Stimulated activated CD8-positive, alpha-beta memory T cell treated with anti-CD3 and anti-CD28 coated beads, Interleukin-7, amount 100 ng/mL, for 1 hour (primary cell): ENCODE data around the gene HOXD12.
A peak's percentile ranks its signal among the peaks of the same experiment; 100 is the strongest.

Source experiments
- DNase-seq, 2 donors: peaks; one replicate each; pipeline ENCODE4 v3.0.0-alpha.2; 2020; ENCODE audit warnings: low read depth in 2 of 2

HOXD12 gene

DNA sequence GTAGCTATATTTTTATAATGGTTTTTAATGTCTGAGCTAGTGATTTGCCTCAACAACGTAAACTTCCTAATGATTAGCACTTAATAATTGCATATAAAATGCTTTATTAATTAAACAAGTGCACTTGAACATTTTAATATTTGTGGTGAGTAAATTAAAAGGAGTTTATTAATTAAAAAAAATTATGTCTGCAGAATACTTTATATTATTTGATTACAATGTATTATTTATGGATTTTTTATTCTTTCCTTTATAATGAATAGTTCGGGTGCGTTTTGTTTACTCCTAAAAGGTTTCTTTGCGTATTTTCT lies 32.2 kb downstream of the HOXD12 start:
- no peak for DNase-seq

DNA sequence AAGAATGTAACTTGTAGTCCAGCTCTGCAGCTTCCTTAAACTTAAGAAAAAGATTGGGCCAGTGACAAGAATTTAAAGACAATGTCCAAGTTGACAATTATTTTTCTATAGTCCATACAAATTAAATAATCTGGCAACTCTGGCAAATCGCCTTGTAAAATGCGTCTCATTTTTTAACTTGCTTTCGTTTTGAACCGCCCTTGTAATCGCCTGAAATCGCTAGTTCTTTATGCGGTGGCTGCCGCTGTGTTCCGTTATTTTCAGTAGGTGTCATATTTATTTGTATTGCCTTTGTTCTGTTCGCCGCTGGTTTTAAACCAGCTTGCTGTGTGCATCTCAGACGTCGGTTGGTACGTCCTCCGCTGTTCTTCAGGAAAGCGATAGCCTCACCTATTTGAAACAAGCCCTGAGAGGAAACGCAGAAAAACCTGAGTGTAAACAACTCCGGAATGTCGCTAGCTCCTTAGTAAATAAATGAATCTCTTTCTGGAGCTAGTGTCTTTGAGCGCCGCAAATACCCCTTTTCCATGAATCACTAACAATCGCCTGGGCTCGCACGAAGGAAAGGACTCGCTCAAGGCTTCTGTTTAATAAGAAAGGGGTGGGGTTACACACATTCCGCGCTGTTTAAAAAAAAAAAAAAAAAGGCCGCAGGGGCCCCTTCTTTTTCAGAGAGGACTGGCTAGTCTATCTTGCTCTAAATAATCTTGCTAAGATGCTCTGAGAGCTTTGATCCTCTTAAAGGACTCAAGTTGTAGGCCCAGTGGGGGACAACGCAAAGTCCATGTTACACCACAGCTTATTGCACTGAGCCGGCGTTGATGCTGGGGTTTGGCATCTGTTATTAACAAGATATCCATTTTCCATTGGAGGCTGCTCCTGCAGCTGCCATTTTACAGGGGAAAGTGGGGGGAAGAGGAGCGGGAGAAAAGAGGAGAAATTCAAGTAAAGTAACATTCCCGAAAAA lies 32.9 kb downstream of the HOXD12 start:
- DNase-seq = no peak

DNA sequence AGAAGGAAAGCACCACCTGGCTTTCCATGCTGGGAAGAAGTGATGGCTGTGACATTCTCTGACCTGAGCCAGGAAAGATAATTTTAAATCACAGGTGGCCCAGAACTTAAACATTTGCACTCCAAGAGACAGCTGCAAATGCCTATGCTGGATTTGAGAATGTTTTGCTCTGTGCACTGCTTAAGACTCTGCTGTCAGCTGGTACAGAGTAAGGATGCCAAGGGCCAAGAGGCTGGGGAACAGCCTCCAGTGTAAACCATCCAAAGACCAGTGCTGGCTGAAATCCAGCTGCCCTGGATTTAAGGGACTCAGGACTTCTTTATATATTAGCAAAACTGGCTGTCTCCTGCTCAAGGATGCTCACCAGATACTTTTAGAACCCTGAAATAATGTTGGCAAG lies 33.8 kb downstream of the HOXD12 start:
- no peak for DNase-seq

DNA sequence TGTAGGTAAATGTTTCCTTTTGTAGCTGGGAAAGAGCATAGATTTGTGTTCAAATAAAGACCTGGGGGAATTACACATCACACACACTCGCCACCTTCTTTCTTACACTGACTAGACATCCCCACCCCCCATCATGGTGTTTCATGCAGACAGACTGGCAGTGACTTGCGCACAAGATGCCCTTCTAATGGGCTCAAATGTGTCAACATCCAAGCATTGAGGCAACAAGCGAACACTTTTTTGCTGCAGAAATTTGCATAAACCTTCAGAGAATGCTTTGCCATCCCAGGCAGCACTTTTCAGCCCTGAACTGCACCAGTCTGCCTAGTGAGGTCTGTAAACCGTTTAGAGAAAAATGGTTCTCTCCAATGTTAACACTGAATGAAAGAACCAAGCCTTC lies 34.4 kb downstream of the HOXD12 start:
- DNase-seq = no peak

DNA sequence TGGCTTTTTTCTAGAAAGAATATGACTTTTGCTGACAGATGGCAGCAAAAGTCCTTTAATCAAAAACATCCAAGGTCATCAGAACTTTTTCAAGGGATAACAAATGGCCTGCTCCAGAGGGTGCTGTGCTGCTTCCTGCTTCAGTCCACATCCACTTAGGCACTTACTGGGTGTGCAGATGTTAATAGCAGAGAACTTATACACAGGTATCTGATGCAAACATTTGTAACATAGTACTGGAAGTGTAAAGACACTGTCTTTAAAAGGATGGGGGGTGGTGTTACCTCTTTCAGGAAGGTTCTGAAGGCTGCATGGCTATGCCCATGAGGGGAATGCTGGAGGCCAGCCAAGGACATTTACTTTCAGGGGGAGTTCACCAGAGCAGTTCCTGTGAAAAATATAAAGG lies 35.4 kb downstream of the HOXD12 start:
- no peak for DNase-seq

DNA sequence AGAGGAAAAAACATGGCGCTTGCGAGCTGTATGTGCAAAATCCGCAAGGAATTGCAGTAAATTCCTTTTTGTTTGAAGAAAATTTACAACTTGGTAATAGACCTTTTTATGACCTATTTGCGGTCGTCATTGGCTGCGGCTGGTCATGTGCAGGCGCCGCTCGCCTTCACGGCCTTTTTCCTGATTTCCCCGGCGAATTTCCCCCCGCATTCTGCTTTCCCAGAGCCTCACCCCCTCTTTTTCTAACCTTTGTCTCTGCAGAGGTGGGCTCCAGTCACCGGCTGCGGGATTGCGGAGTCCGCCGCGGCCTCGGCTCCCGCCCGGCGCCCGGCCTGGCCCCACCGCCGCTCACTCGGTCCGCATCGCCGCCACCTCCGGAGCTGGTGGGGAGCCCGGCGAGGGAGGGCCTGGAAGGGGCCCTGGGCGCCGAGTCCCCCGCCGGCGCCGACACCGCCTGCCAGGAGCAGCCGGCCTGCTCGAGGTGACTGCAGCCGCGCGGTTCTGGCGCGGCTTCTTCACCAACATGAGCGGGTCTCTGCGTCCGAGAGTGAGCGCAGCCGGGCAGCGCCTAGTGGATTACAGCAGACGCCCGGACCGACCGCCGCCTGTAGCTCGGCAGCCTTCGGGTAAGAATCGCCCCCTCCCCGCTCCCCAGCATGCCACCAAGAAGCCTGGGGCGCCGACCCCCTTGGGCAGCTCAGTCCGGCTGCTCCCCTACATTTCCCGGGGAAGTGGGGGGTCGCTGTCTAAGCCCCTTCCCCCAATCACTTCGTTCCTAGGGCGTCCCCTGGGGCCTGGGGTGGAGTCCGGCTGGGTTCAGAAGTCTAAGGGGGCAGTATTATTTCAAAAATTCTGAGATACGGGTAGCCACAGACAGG lies 37.0 kb downstream of the HOXD12 start:
- DNase-seq = no peak

DNA sequence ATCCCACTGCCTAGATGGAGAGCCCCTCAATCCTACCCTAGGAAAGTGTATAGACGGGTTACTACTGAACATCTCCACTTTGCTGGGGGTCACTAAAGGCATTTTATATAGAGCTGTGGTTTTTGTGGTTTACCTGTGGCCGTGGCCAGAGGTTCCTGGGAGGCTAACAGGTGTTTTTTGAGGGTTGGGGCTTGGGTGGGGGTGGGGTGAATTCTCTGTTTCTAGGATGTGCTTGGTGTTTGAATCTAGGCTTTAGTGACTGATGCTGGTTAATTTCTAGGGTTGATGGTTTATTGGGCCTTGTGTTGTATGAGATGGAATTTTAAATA lies 37.6 kb downstream of the HOXD12 start:
- DNase-seq = no peak

DNA sequence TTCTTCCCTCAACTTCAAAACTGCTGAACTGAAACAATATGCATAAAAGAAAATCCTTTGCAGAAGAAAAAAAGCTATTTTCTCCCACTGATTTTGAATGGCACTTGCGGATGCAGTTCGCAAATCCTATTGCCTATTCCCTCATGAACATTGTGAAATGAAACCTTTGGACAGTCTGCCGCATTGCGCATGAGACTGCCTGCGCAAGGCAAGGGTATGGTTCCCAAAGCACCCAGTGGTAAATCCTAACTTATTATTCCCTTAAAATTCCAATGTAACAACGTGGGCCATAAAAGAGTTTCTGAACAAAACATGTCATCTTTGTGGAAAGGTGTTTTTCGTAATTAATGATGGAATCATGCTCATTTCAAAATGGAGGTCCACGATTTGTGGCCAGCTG lies 38.3 kb downstream of the HOXD12 start:
- no peak for DNase-seq

DNA sequence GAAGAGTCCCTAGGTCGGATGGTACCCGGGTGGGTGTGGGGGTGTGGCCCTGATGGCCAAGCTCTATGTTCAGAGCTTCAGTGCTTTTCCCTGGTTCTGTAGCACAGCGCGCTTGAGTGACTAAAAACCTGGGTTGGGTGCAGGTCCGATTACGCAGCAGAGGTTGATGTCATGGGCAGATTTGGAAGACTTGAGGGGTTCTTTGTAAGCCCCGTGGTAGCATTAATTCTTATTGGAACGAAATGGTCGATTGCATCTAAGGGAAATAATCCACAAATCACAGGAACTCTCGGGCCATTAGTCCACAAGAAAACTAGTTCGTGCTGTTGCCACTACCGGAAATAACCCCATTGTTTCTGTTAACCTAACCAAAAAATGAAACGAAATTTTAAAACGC lies 38.9 kb downstream of the HOXD12 start:
- no peak for DNase-seq

DNA sequence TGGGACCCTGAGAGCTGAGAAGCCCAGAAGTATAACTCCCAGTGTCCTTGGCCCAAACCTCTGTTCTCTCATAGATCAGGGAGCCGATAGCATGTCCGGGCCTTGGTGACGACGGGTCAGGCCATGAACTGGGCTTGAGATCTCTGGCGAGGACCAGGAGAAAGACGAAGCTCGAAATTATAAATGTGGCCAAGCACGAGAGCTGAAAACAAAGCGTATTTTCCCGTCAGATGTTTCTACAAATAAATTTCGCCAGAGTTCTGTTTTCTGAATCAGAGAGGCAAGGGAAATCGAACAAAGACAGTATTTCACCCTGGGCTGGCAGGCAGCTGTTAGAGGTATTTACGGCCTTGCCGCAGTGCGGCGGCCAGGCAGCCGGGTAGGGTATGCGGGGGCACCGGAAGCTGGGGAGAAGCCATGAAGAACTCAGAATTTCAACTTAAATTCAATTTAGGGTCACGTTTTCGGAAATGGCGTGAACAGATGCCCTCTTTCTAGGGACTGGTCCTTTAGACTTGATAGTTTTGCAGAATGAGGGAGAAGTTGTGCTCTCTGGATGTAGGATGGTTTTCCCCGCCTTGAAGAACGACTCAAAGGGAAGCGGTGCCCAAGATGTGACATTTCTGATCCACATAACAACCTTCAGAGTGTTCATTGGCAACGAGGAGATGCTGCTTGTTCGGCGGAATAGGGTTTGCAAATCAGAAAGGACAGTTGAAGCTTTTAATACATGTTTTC lies 39.5 kb downstream of the HOXD12 start:
- DNase-seq = no peak

DNA sequence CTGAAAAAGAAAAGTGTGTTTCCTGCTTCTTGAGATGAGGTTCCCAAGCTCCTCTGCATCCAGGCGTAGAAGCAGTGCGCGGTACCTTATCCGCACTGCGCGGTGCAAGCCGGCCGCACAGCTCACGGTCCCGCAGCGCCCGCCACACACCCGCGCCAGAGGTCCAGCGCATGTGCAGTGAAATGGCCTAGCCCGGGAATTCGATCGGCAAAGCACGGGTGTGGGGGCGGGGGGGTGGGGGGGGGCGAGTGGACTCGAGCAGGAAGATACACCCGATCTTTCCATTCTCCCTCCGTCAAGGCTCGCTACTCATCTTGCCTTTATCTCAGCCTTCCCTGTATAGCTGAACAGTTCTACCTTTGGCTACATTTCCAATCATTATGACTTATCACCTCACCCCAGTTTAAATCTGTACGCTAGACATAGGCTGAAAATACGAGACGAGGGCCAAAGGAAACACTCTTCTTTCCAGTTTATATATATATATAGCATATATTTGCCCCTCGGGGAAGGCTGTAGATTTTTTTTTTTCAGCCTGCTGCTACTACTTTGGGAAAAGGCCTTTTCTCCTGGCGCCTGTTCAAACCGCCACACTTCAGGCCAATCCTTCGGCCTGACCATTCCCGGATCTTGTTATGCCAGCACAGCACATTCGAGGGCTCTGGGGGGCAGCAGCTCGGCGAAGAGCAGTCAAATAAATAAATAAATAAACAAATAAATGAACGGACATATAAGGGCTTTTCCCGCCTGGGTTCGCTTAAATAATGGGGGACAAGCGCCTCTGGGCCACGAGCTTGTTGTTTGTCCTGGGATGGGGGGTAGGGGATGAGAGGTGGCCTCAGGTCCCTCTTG lies 40.3 kb downstream of the HOXD12 start:
- no peak for DNase-seq

DNA sequence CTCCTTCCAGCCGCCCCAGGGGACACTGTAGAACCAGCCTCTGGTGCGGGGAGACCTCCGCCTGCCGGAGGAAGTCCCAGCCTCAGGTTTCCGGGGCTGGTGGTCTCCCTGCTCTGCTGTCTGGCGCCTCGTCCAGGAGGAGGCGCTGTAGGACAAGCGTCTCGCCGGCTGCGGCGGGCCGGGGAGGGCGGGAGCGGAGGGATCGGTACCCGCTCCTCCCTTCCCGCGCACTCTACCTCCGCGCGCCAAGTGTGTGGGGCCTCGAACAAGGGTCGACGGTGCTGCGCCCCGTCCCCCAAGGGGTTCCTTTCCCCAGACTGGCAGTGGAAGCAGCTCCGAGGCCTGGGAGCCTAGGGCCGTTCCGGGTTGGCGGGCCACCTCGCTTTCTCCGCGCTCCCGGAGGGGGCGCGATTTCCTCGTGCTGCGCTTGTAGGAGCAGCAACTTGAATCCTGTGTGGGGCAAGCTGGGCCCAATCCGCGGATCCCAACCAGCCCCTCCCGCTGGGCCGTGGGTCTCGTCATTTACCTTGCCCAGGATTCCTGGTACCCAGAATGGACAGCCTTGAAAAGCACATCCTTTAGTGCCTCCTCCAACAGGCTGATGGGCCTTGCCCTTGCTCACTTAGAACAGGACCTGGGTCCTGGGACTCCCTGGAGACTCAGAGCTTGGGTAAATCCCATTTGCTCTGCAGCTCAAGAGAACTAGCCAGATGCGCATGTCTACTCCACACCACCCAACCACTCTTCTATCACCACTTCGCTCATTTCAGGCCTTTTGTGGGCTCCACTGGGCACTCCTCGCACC lies 41.1 kb downstream of the HOXD12 start:
- peak; percentile 16 to 25 for DNase-seq

DNA sequence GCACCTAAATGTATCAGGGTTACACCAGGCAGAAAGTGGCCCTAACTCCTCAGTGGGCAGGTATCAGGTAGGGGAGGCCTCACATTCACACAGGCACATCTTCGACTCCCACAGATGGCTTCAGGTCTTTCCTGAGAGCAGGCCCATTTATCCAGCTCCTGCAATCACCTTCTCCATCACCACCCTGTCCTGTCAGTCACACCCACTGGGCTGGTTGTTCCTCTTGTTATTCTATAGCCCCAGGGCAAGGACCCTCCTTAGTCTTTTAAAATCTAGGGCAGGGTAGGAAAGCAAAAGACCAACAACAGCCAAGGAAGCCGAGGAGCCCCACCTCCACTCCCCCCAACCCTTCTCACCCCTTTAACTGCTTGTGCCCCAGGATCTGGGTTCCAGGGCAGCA lies 42.7 kb downstream of the HOXD12 start:
- no peak for DNase-seq

DNA sequence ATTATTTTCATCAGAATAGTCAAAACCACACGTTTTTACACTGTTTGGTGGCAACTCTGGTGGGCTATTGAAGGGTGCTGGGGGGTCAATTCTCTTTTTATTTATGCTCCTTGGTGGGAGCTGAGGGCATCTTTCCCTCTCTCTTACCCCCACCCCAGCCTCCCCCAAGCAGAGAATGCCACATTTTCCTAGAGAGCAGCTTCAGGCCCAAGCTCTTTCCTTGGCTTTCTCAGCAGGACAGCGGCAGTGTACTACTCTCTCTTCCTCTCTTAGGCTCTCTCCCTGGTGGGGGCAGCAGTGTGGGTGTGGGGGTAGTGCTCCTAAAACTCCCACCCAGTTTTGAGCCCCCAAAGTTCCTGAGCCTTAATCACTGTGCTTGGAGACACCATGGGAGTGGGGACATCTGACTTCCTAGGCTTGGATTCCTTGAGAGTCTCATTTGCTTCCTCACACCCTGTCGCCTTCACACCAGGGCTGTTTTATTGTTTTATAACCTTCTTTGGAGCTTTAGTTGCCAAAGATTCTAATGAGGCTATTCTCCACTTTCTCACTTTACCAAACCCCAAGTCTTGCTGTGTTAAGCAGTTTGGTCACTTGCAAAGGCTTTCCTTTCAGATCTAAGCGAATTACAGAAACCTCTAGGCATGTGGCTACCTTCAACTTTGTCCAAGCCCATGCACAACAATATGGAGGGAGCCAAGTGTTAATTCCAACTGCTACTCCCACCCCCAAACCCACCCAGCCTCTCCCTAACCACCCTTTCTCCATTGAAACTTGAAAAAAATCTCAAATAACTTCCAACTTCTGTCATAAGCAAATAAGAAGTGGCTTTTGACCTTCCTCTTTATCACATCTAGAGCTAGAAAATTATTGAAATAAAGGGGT lies 45.7 kb downstream of the HOXD12 start:
- DNase-seq = no peak

DNA sequence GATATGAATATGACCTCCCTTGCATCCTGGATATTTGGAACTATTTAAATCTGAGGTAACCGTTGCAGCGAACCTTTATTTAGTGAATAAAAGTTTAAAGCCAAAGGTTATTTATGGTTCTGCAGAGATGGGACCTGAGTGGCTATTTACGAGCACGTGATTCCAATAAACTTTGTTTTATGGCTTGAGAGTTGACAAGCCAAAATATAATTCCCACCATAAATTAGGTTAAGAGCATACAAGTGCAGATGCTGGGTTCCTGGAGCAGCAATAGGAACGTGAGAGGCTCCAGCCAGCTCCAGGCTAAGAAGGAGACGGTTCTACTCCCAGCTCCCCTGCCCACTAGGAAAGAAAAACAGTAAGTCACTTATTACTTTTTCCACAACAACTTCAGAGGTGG lies 46.5 kb downstream of the HOXD12 start:
- DNase-seq = no peak

DNA sequence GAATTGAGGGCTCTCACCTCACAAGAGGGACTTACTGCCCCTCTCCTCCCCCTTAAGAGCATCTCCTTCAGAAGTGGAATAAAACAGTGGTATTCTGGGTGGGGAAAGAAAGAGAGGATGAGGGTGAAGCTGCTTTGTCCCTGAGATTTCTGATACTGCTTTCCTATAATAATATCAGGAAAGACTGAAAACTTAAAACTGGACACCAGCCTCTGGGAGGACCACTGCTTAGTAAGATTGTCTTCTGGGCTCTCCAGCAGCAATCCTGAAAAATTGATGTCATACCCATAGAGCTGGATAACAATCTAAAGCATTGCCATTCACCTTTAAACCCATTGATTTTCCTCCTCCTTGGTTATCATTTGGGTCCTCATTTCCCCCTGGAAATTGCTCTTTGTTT lies 47.0 kb downstream of the HOXD12 start:
- no peak for DNase-seq

DNA sequence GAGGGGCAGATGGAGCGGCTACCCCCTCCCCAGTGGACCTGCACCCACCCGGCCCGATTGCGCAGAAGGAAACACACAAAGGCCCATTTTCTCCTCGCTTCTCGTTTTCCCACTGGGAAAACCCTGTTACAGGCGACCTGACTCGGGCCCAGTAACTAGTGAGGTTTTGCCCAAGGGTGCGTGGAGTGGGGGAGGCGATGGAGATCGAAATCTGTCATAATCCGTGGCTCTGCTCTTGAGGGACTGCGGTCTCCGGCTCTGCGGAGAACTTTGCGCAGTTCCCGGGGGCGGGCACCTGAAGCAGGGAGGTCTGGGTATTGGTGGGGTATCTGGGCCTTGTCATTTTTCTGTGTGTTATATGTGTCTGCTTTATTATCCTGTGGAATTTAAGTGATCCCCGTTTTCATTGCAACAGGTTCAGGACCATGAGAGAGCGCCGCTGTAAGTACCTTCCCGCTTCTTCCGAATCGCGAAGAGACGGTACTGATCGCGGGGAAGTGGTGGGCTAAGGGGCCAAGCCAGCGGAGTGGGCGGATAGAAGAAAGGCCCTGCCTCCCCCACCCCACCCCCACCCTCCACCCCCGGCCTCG lies 47.7 kb downstream of the HOXD12 start:
- no peak for DNase-seq

DNA sequence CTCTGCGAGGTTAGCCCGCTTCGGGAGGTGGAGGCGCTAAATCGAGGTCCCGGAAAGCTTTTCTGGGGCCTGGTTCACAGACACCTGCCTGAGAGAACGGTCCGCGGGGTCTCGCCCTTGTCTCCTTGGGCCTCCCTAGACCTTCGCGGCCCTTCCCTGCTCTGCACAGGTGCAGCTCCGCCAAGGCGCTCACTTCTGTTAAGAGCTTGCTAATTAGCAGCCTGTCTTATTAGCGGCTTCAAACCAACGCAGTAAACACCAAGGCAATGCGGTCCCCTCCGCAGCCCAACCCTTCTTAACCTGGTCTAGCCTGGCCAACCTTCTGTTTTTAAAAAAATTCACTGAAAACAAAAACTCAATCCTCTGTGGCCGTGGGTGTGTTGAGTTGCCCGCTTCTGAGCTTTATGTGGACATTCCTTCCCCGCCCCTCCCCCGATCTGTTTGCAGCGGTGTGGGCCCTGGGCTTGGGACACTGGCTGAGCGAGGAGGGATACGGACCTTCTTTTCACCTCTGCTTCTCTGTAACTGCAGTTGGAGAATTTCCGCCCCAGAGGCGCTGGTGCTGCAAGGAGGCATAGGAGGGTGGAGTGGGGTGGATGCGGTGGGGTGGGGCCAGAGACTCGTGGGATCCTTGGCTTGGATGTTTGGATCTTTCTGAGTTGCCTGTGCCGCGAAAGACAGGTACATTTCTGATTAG lies 48.4 kb downstream of the HOXD12 start:
- DNase-seq = no peak
